ENCODE data around the gene SRSF3.
A peak's percentile ranks its signal among the peaks of the same experiment; 100 is the strongest.
"Not testable (repeated sequence)": the region's sequence is repeated elsewhere in the genome, so short reads cannot be mapped to it uniquely, and the experiment has no call there.

Gene SRSF3

DNA sequence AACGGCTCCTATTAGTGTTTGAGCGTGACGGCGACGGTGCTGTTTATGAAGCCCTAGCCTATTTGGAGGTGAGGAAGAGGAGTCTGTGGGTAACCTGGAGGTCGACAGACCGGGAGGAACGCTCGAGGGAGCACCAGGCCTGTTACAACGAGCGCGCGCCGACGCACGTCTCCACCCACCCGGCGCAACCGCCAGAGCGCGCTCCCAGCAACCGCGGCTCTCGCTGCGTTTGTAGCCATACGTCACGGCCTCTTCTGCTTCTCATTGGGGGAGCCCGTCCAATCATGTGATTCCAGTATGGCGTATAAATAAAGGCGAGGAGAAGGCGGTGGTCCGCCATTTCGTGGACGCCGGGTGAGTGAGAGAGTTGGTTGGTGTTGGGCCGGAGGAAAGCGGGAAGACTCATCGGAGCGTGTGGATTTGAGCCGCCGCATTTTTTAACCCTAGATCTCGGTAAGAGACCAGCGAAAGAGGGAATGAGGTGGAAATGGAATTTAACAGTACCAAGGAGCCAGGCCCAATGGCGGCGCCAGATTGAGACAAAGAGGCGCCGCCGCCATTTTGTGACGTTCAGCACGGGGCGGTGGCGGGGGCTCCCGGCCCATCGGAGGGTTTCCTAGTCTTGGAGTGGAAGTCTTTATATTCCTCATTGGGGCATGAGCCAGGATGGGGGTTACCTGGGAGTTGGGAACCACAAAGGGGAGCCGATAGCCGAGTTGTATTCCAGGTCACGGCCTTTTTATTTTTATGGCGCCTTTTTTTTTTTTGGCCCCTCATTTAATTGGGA is at the start of gene SRSF3:
Gene SRSF3, plus strand, starts transcription at position 334 of the 787 bp plus-strand sequence. CDS start 2,401 bp downstream, outside the sequence.
- DNase-seq (ENCODE audit: low read depth) = peak; percentile 80

DNA sequence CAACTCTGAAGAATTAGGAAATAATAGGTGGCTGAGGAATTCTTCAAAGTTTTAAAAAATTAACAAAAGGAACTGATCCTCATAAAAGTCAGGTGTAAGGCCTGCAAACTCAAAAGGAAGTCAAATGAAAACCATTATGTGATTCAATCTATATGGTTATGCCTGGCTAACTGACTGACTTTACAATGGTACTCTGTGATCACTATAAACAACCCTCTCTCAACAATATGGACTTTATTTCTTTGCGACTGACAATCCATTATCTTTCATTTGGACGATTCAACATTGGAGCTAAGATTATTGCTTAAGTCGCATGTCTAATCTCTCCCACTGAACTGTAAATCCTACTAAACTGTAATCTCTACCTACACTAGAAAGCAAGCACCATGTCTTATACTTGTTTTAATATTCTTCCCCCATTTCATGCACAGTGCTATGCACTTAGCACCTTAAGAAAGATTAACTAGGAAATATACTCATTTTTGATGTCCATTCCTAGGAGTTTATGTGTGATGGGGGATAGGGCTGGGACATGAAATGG is 48.3 kb upstream of the SRSF3 start:
- DNase-seq (ENCODE audit: low read depth) = no peak

DNA sequence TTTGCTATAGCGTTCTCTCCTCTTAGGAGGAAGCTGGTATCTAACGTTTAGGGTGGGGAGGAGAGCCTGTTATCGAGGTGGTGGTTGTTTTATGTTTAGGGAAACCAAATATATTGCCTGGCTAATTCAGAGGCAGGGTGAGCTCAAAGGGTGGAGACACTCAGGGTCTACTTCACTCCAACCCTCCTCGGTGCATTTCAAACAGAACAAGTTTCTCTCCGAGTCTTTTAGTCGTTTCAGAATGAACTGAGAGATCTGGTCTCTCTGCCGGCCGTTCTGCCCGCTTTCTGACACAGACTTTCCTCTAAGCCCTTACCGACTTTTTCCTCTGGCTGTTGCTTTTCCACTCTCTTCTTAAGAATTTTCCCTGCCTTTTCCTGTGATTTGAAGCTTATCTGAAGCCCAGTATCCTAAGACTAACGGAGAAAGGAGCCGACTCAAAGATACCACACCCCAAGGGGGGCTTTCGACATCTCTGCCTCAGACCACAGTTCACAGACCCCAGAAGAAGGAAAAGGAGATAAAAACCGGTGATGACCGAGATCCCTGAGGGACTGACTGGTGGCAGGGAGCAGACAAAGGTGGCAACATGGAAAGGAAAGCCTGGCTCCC is 47.7 kb upstream of the SRSF3 start:
- DNase-seq (ENCODE audit: low read depth) = no peak

DNA sequence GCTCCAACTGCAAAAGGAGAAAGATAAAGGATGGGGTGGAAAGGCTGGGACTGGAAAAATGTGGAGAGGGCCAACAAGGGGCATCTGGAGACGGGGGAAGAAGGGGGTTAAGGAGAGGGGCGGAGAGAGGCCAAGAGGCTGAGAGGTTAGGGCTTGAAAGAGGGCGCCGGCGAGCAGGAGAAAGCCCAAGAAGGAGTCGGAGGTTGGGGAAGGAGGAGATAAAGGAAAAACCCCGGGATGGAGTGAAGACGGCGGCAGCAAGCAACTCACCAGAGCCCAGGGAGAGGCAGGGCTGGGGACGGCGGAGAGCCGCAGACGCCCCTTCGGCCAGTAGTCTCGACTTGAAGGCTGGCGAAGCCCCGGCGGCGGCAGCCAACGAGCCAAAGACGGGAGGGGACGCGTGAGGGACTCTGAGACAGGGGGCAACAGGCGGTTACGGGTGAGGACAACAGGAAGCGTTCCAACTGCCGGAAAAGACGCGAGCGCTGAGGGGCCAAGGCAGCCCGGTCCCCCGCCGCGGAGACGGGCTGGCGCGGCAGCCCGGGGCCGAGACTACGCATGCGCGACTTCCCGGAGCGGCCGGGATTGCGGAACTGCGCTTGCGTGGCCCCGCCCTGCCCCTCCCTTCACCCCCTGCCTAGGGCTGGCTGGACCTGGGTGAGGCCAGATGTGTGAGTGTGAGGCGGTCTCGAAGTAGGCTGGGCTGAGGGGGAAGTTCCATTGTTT is 47.1 kb upstream of the SRSF3 start, which contains the start of gene STK38:
Gene STK38, minus strand, starts transcription at position 560 of the 726 bp plus-strand sequence. CDS start 7,277 bp downstream, outside the sequence.
- DNase-seq (ENCODE audit: low read depth) = peak; percentile 96

DNA sequence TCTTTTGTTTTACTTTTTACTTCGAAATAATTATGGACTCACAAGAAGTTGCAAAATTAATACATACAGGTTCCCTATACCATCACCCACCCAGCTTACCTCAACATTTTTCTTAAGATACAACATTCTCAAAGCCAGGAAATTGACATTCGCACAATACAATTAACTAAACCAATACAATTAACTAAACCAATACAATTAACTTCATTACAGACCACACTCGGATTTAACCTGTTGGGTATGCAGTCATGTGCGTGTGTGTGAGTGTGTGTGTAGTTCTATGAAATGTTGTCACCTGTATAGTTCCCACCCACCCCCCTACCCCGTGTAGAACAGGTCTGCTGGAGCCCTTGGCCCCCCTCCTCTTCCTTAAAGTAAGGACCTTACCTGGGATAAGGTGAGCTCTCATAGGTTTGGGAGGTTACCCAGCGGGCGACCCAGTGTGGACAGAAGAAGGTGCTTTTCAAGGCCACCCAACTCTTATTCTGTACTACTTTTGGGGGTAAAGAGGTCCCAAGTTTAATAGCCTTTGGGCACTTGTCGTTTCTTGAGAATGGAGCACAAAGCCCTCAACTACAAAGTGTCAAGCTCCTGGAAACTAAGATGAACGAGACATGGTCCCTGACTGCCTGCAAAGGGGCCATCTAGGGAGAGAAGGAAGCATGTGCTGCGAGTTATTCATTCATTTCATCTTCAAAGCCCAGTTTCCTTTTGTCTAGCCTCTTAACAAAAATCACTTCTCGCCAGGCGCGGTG is 46.3 kb upstream of the SRSF3 start:
- no peak for DNase-seq (ENCODE audit: low read depth)

DNA sequence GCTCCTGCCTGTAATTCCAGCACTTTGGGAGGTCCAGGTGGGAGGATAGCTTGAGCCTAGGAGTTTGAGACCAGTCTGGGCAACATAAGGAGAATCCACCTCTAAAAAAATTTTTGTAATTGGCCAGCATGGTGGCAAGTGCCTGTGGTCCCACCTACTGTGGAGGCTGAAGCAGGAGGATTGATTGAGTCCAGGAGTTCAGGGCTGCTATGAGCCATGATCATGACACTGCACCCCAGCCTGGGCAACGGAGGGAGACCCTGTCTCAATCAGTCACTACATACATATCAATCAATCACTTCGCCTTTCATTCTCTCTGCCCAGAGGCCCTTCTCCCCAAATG is 45.8 kb upstream of the SRSF3 start:
- DNase-seq (ENCODE audit: low read depth) = no peak

DNA sequence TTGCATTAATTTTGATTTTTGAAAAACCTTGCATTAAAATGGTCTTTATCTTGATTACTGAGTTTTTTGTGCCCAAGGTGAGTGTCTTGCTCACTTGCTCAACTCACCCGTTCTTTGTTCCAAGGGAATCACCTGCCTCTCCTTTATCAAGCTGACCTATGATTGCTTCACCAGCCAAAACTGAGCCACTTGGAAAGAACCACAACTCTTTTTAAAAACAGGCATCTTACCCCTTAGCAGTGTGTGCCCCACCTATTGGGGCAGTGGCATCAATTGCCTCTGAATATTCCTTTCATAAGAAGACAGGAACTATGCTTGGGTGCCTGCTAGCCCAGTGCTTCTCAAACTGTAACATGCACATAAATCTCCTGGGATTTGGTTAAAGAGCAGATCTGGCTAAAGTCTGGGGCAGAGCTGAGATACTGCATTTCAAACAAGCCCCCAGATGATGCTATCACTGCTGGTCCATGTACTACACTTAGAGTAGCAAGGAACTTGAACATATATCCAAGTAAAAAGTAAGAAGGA is 43.6 kb upstream of the SRSF3 start:
- DNase-seq (ENCODE audit: low read depth) = no peak

DNA sequence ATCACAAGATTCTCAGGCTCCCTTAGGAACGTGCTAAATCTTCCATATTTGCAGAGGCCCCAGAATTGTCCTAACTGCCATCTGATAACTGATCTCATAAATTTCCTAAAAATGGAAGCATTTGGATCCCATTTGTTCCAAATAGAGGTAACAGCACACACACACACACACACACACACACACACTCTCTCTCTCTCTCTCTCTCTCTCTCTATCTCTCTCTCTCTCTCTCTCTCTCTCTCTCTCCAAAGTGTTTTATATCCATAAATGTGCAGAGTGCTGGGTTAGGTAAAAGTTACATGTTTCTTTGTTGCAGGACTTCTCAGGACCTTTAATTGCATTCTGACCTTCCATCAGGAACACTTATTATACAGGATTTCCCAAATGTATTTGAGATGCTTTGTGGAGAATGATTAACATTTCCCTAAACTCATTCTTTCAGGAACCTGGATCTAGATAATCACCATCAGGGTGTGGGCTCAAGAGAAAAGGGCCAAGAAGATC is 38.4 kb upstream of the SRSF3 start:
- no peak for DNase-seq (ENCODE audit: low read depth)

DNA sequence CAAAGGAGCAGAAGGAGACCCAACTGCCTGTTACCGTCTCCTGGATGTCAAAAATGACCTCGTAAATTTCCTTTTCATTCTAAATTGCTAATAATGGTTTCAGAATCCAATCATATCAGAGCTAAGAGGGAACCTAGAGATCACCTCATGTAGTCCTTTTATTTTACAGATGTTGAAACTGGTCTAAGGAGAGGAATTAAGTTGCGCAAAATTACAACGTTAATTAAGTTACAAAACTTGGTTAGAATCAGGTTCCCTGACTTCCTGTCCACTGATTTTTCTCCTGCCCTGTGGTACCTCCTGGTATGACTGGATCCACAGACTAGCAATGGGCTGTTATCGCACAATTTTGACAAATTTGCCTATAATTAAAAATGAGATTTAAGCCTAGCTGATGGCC is 37.9 kb upstream of the SRSF3 start:
- no peak for DNase-seq (ENCODE audit: low read depth)

DNA sequence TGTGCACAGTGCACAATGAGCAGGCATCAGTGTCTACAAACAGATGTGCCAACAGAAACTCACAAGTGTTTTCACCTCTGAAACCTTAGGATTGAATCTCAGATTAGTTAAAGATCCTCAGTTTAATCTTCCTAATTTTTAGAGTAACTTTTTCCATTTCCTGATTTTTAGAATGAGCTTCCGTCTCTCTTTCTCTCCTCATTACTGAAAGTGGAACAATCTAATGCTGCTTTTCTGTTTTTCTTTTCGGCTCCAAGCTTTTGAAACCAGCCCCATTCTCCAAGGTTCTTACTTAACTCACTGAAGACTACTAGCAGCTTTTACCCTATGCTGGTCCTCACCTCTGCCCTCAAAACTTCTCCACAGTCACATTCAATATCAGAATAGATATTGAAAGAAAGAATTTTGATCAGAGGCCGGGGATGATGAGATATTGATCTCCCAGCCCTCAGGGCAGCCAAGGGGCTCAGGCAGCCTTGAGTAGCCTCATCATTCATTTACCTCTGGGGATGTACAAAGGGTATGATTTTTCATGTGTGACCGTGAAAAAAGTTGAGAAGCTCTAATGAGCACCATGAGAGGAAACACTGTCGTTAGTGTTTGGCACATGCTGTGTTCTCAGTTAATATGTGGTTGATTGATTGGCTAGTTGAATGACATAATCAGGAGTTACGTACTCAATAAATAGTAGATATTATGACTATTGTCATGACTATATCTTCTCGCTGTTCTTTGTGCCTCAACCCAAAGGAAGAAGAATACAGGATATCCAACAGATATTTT is 35.0 kb upstream of the SRSF3 start:
- DNase-seq (ENCODE audit: low read depth) = no peak

DNA sequence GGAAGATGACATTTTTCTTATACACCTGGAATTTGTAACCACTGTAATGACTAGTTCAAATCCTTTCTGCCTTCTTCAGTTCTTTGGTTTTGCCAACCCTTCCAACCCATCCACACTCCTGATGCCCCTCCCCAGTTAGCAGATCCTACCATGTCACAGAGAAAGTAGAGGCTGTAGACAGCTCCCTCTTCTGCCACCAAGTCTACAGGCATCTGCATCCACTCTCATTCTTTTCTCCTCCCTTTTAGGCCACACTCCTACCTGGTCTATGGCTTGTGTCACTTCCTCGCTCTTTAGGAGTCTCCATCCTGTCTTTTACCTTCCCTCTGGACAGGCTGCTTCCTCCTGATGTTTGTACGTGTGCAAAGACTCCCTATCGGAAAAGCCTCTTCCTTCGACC is 33.3 kb upstream of the SRSF3 start:
- DNase-seq (ENCODE audit: low read depth) = no peak

DNA sequence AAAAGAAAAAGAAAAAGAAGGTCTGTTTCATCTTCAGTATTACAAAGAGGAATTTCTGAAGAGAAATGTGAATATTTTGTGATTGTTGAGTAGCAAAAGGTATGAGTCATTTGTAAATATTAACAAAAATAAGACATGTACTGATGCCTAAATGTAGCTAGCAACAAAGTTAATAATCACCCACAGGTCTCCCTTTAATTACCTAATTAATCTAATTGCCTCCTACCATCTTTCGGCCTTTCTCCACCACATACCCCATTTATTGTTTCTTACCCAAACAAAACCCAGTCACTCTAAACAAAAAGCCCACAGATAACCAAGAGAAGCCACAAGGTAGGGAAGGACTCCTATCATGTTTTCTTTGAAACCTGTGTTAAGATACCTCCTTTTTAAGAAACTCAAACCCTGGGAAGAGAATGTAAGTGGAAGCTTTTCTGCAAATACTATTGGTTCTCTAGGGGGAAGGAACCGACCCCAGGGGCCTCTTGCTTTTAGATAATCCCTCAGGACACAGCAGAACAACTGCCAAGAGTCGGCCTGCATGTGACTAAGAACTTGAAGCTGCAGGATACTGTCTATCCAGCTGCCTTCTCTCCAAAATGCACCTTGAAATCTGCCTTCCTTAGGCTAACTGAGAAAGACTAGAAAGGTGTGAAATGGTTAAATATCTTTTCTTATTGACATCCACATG is 30.8 kb upstream of the SRSF3 start:
- no peak for DNase-seq (ENCODE audit: low read depth)

DNA sequence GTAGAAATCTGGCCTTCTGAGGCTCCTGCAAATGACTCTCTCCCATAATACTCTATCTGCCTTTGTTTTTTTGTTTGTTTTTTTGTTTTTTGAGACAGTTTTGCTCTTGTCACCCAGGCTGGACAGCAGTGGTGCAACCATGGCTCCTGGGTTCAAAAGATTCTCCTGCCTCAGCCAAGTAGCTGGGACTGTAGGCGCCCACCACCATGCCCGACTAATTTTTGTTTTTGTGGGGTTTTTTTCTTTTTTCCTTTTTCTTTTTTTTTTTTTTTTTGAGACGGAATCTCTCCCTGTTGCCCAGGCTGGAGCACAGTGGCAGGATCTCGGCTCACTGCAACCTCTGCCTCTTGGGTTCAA is 30.3 kb upstream of the SRSF3 start:
- DNase-seq (ENCODE audit: low read depth) = no peak

DNA sequence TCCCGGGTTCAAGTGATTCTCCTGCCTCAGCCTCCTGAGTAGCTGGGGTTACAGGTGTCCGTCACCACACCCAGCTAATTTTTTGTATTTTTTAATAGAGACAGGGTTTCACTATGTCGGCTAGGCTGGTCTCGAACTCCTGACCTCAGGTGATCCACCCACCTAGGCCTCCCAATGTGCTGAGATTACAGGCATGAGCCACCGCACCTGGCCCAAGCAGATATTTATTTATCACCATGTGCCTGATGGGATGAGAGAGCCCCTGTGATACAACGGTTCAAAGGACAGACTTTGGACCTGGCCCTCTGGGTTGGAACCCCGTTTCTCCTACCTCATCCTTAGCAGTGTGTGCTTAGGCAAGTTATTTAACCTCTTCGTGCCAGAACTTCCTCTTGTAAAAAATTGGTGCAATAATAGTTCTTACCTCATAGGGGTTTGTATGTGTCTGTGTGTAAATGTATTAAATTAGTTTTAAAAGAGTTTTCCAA is 27.7 kb upstream of the SRSF3 start:
- no peak for DNase-seq (ENCODE audit: low read depth)

DNA sequence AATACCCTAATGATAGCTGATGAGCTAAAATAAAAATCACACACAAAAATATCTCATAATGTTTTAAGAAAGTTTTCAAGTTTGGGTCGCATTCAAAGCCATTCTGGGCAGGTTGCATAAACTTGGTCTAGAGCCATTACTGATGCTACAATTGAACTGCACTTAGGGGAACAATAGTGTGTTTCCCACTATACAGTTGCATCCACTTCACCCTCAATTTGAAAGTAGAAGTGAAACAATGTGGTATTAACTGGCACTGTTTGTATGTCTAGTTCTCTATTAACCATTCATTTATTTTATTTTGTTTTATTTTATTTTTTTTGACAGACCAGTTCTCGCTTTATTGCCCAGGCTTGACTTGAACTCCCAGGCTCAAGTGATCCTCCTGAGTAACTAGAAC is 23.9 kb upstream of the SRSF3 start:
- no peak for DNase-seq (ENCODE audit: low read depth)

DNA sequence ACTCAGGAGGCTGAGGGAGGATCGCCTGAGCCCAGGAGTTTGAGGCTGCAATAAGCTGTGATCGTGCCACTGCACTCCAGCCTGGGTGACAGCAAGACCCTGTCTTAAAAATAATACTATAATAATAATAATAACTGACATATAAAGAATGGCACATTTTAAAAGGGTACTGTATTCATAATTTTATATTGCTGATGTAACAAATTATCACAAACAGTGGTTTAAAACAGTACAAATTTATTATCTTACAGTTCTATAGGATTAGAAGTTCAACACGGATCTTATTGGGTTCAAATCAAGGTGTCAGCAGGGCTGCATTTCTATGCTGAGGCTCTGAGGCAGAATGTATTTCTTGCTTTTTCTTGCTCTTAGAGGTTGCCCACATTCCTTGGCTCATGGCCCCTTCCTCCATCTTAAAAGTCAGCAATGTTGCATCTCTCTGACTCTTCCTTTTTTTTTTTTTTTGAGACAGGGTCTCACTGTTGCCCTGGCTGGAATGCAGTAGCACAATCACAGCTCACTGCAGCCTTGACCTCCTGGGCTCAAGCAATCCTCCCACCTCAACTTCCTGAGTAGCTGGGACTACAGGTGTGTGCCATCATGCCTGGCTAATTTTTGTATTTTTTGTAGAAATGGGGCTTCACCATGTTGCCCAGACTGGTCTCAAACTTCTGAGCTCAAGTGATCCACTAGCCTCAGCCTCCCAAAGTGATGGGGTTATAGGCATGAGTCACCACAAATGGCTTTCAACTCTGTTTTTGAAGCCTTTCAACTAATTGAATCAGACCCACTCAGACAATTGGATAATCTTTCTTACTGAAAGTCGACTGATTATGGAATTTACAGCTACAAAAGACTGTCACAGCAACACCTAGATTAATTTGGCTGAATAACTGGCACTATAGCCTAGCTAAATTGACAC is 22.8 kb upstream of the SRSF3 start:
- no peak for DNase-seq (ENCODE audit: low read depth)

DNA sequence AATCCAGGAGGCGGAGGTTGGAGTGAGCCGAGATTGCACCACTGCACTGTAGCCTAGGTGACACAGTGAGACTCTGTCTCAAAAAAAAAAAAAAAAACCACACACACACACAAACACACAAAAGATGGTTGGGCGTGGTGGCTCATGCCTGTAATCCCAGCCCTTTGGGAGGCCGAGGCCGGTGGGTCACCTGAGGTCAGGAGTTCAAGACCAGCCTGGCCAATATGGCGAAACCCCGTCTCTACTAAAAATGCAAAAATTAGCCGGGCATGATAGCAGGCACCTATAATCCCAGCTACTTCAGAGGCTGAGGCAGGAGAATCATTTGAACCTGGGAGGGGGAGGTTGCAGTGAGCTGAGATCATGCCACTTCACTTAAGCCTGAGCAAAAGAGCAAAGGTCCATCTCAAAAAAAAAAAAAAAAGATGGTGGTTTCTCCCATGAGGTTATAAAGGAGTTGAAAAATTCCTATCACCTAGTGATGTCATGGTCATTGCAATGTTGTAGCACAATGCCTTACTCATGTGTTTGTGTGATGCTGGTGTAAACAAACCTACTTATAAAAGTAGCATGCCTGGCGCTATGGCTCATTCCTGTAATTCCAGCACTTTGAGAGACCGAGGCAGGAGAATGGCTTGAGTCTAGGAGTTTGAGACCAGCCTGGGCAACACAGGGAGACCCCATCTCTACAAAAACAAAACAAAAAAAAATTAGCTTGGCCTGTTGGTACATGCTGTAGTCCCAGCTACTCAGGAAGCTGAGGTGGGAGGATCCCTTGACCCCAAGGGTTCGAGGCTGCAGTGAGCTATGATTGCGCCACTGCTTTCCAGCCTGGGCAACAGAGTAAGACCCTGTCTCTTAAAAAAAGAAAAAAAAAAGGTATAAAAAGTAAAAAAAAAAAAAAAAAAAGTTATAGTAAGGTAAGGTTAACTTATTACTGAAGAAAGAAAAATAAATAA is 21.5 kb upstream of the SRSF3 start:
- DNase-seq (ENCODE audit: low read depth) = not testable (repeated sequence)

DNA sequence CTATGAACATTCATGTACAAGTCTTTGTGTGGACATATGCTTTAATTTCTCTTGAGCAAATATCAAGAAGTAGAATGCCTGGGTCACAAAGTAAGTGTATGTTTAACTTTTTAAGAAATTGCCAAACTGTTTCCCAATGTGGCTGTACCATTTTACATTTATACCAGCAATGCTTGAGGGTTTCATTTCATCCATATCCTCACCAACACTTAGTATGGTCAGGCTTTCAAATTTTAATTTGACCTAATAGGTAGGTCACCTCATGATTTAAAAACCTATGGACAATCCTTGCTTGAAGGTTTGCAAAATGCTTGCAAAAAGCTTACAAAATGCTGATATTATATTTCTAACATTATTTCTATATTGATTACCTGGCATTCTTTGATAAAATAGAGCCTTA is 19.5 kb upstream of the SRSF3 start:
- no peak for DNase-seq (ENCODE audit: low read depth)
